Mesodermal cell (in vitro differentiated cells): ENCODE data around the gene GMEB1.
A peak's percentile ranks its signal among the peaks of the same experiment; 100 is the strongest.

ENCODE experiments used
- H3K27ac ChIP-seq: 2 replicates; pipeline ENCODE4 v1.7.0; 2013; ENCODE audit warnings: mild to moderate bottlenecking, low read depth, low read length, moderate library complexity; ENCODE audit not compliant: severe bottlenecking
- H3K36me3 ChIP-seq: 2 replicates; pipeline ENCODE4 v1.7.1; 2013; ENCODE audit warnings: mild to moderate bottlenecking, low read length, moderate library complexity; ENCODE audit not compliant: control insufficient read depth, insufficient read depth
- H3K4me1 ChIP-seq: one replicate; pipeline ENCODE4 v1.7.1; 2013; ENCODE audit warnings: mild to moderate bottlenecking, low read length; ENCODE audit not compliant: insufficient read depth, control insufficient read depth, poor library complexity, severe bottlenecking
- H3K4me3 ChIP-seq: 2 replicates; pipeline ENCODE4 v1.7.0; 2013; ENCODE audit warnings: low read length, control low read depth, mild to moderate bottlenecking; ENCODE audit not compliant: insufficient read depth, poor library complexity, severe bottlenecking; ENCODE audit errors: extremely low read depth
- H3K9me3 ChIP-seq: 2 replicates; pipeline ENCODE4 v1.7.1; 2013; ENCODE audit warnings: mild to moderate bottlenecking, low read length, moderate library complexity; ENCODE audit not compliant: control insufficient read depth
- WGBS, 2 experiments: methylation state at CpG; one replicate each; pipeline ENCODE4 v1.1.5; 2013; ENCODE audit warnings: missing lambda C conversion rate in 2 of 2; ENCODE audit not compliant: insufficient coverage in 2 of 2; 5-methylcytosine and 5-hydroxymethylcytosine counted together

GMEB1 gene

GRCh38 chr1:28751315-28752060, 82.9 kb downstream of the GMEB1 start:
- peak overlapping the region; percentile 85 for H3K27ac ChIP-seq
- peaks cover 59% of the 10 kb centered on the region for H3K36me3 ChIP-seq
- no peaks in the 10 kb centered on the region for H3K9me3 ChIP-seq
- 80% methylated on average over 1 of the region's 2 CpGs; no CpG with 5 or more reads in 1 of the 2 experiments for WGBS, 2 experiments
- H3K4me1 ChIP-seq = peaks cover 20% of the 10 kb centered on the region
- no peak overlapping the region for H3K4me3 ChIP-seq

DNA sequence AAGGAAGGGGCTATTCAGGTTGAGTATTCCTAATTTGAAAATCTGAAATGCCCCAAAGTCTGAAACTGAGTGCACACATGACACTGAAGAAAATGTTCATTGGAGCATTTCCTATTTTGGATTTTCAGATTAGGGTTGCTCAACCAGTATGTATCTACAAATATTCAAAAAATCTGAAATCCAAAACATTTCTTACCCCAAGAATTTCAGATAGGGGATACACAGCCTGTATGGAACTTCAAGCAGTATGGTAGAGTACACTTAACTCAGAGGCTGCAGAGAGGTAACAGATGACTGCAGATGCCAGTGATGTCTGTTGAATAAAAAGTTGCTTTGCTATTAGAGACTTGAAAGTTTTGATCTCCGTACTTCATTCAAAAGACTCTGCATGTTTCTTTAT, 87.1 kb downstream of the GMEB1 start:
- Histone ChIP-seq H3K36me3 (peaks cover 78% of the 10 kb centered on the region), H3K27ac (no peak overlapping the region), H3K4me1 (peaks cover 17% of the 10 kb centered on the region), H3K4me3 (no peak overlapping the region), H3K9me3 (no peaks in the 10 kb centered on the region)
- WGBS, 2 experiments = 100% methylated on average over 1 of the region's 1 CpG

DNA sequence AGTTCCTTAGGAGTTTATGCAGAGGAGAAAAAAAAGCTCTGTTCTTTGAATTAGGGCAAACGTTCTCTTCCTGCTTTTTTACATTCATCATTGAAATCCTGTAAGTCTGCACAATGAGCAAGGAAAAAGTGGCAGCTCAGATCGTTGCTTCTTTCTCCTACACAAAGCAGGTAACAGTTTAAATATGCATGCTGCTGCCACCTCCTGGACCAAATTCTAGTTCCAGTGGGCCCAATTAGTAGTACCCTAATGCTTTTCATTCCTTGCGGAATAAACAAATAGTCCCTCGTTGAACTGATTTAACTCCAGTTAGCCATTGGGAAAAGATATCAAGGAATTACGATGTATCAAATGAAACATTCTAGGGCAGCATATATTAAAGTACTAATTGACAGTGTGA, 88.3 kb downstream of the GMEB1 start:
- Histone ChIP-seq H3K27ac (no peak overlapping the region), H3K36me3 (peaks cover 85% of the 10 kb centered on the region), H3K9me3 (no peaks in the 10 kb centered on the region), H3K4me3 (no peak overlapping the region), H3K4me1 (peaks cover 14% of the 10 kb centered on the region)
- 36 to 87% methylated on average over 2 to 5 of the region's 5 CpGs for WGBS, 2 experiments

- H3K36me3 ChIP-seq = peaks cover 85% of the 10 kb centered on the region
- H3K27ac ChIP-seq = no peak overlapping the region
- 93 to 100% methylated on average over 2 of the region's 4 CpGs for WGBS, 2 experiments
- peaks cover 12% of the 10 kb centered on the region for H3K4me1 ChIP-seq
- H3K9me3 ChIP-seq = no peaks in the 10 kb centered on the region
- H3K4me3 ChIP-seq = no peak overlapping the region
Measured at GRCh38 chr1:28758420-28758819, 89.8 kb downstream of the GMEB1 start.

DNA sequence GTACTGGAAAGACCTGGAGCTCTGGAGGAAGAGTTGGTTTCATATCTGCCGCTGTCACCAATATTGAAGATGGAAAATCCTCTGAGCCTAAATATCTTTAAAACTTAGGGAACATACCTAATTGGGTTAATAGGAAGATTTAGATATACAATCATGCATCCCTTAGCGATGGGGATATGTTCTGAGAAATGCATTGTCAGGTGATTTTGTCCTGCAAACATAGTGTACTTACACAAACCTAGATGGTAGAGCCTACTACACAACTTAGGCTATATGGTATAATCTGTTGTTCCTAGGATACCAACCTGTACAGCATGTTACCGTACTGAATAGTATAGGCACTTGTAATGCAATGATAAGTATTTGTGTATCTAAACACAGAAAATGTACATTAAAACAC, 90.7 kb downstream of the GMEB1 start:
- Histone ChIP-seq H3K4me1 (peaks cover 12% of the 10 kb centered on the region), H3K27ac (no peak overlapping the region), H3K9me3 (no peaks in the 10 kb centered on the region), H3K4me3 (no peak overlapping the region), H3K36me3 (peaks cover 85% of the 10 kb centered on the region)
- WGBS, 2 experiments = no CpG with 5 or more reads among the region's 3 CpGs

GRCh38 chr1:28761189-28761588, 92.6 kb downstream of the GMEB1 start:
- H3K4me3 ChIP-seq = no peak overlapping the region
- WGBS, 2 experiments = 82 to 95% methylated on average over 4 to 5 of the region's 5 CpGs
- H3K36me3 ChIP-seq = peaks cover 92% of the 10 kb centered on the region
- H3K27ac ChIP-seq = no peak overlapping the region
- peaks cover 8% of the 10 kb centered on the region for H3K4me1 ChIP-seq
- H3K9me3 ChIP-seq = no peaks in the 10 kb centered on the region

DNA sequence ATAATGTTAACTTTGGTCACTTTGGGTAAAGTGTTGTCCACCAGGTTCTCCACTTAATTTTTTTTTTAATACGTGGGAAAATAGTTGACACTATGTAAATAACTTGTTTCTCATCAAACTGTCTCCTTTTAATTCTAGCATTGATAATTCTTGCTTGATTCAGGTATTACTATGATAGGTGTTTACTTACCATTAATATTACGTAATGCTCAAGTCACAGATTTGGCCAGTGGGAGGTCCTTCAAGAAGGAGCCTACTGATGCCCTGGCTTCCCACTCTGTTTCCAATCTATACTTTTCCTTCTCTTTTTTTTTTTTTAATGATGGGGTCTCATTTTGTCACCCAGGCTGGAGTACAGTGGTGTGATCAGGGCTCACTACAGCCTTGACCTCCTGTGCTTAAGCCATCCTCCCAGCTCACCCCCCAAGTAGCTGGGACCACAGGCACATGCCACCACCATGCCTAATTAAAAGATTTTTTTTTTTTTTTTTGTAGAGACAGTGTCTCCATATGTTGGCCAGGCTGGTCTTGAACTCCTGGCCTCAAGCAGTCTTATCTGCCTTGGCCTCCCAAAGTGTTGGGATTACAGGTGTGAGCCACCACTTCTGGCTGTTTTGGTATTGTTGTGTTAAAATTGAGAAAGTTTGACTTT, 98.1 kb downstream of the GMEB1 start:
- no CpG with 5 or more reads among the region's 2 CpGs for WGBS, 2 experiments
- Histone ChIP-seq H3K36me3 (peaks cover 89% of the 10 kb centered on the region), H3K9me3 (no peaks in the 10 kb centered on the region), H3K27ac (no peak overlapping the region), H3K4me3 (no peak overlapping the region), H3K4me1 (no peaks in the 10 kb centered on the region)
